Activated T-helper 1 cell treated with anti-CD3 and anti-CD28 coated beads, Interleukin-12 subunit alpha, Interleukin-12 subunit beta, Interleukin-2, Interleukin-4 antibody, amounts not matched to agents 30 ng/mL and 10 ng/mL and 1 ng/mL, durations not matched to agents 14 hours and 24 hours and 36 hours (primary cell): Measurements from ENCODE around the gene SLC9A3. TPM values are rescaled to one million over a fixed set of nuclear protein-coding genes. Genes with fewer than 3 reads are reported as not detected.

Experiments used
- DNase-seq: peaks from one replicate; pipeline ENCODE4 v3.0.0; 2021; ENCODE audit warnings: low spot score
- H3K27ac Mint-ChIP-seq: one replicate; pipeline ENCODE4 v1.8.0; 2021; ENCODE audit warnings: mild to moderate bottlenecking, mixed read lengths
- H3K27me3 Mint-ChIP-seq: one replicate; pipeline ENCODE4 v1.8.0; 2022; ENCODE audit warnings: mild to moderate bottlenecking, moderate library complexity, mixed read lengths; ENCODE audit not compliant: insufficient read depth
- H3K36me3 Mint-ChIP-seq: one replicate; pipeline ENCODE4 v1.8.0; 2021; ENCODE audit warnings: low read depth, mixed read lengths
- H3K4me1 Mint-ChIP-seq: one replicate; pipeline ENCODE4 v1.8.0; 2021; ENCODE audit warnings: low read depth, mixed read lengths
- H3K4me3 Mint-ChIP-seq: one replicate; pipeline ENCODE4 v1.8.0; 2021; ENCODE audit warnings: mild to moderate bottlenecking, moderate library complexity, mixed read lengths
- H3K9me3 Mint-ChIP-seq: one replicate; pipeline ENCODE4 v1.8.0; 2021; ENCODE audit warnings: mixed read lengths
- intact Hi-C: fragments of 100-400 bp; cut with micrococcal nuclease; formaldehyde crosslinking; loops from one replicate; pipeline ENCODE4 v1.15.1; 2024
- total RNA-seq: library from RNA; stranded (reverse); gene quantifications from 2 replicates; pipeline ENCODE4 v1.2.3, GENCODE V29; 2022

Gene SLC9A3
- total RNA-seq, 1 donor from 2014 or later = 3.0 TPM

- intact Hi-C loops = no loop called here
- H3K9me3 Mint-ChIP-seq = no peaks in the 10 kb centered on the region
- H3K4me3 Mint-ChIP-seq = no peak overlapping the region
- no peak for DNase-seq
- peaks cover 2% of the 10 kb centered on the region for H3K36me3 Mint-ChIP-seq
- no peak overlapping the region for H3K27ac Mint-ChIP-seq
- no peaks in the 10 kb centered on the region for H3K27me3 Mint-ChIP-seq
- no peaks in the 10 kb centered on the region for H3K4me1 Mint-ChIP-seq
Observed at GRCh38 chr5:433836-434235, 90.4 kb downstream of the SLC9A3 start.

GRCh38 chr5:432928-433791 is 91.1 kb downstream of the SLC9A3 start:
- Mint-ChIP-seq H3K4me3 (no peak overlapping the region), H3K4me1 (no peaks in the 10 kb centered on the region), H3K27me3 (no peaks in the 10 kb centered on the region), H3K9me3 (no peaks in the 10 kb centered on the region), H3K27ac (no peak overlapping the region), H3K36me3 (peaks cover 2% of the 10 kb centered on the region)
- intact Hi-C loops = loop anchor here (1.0 kb wide), 1 partner anchor 112 kb away; the partner anchor contains the start of gene AHRR
- no peak for DNase-seq

GRCh38 chr5:432201-432927 is 91.9 kb downstream of the SLC9A3 start:
- H3K9me3 Mint-ChIP-seq = no peaks in the 10 kb centered on the region
- peaks cover 6% of the 10 kb centered on the region for H3K36me3 Mint-ChIP-seq
- H3K4me1 Mint-ChIP-seq = no peaks in the 10 kb centered on the region
- peak overlapping the region; percentile 18 for H3K27ac Mint-ChIP-seq
- H3K4me3 Mint-ChIP-seq = no peak overlapping the region
- DNase-seq = no peak
- no peaks in the 10 kb centered on the region for H3K27me3 Mint-ChIP-seq
- intact Hi-C loops = loop anchor here (1.0 kb wide), 1 partner anchor 111 kb away; the partner anchor contains the start of gene AHRR

GRCh38 chr5:431711-432050 is 92.6 kb downstream of the SLC9A3 start:
- Mint-ChIP-seq H3K36me3 (peaks cover 7% of the 10 kb centered on the region), H3K27ac (no peak overlapping the region), H3K9me3 (no peaks in the 10 kb centered on the region), H3K4me1 (no peaks in the 10 kb centered on the region), H3K4me3 (no peak overlapping the region), H3K27me3 (no peaks in the 10 kb centered on the region)
- no peak for DNase-seq
- intact Hi-C loops = loop anchor here (1.0 kb wide), 1 partner anchor 110 kb away; the partner anchor contains the start of gene AHRR

- no peak overlapping the region for H3K4me3 Mint-ChIP-seq
- DNase-seq = peak; percentile 27
Observed at GRCh38 chr5:431001-431710, 93.1 kb downstream of the SLC9A3 start.

GRCh38 chr5:430214-430925 is 93.9 kb downstream of the SLC9A3 start:
- intact Hi-C loops = no loop called here
- no peak overlapping the region for H3K4me3 Mint-ChIP-seq
- no peak overlapping the region for H3K27ac Mint-ChIP-seq
- H3K9me3 Mint-ChIP-seq = no peaks in the 10 kb centered on the region
- peaks cover 14% of the 10 kb centered on the region for H3K36me3 Mint-ChIP-seq
- peaks cover 12% of the 10 kb centered on the region for H3K4me1 Mint-ChIP-seq
- DNase-seq = no peak
- no peaks in the 10 kb centered on the region for H3K27me3 Mint-ChIP-seq

More at GRCh38 chr5:431001-431710, 93.1 kb downstream of the SLC9A3 start:
- Mint-ChIP-seq H3K9me3 (no peaks in the 10 kb centered on the region), H3K27me3 (no peaks in the 10 kb centered on the region), H3K4me1 (peaks cover 4% of the 10 kb centered on the region), H3K27ac (no peak overlapping the region), H3K36me3 (peaks cover 12% of the 10 kb centered on the region)
- intact Hi-C loops = no loop called here

- no peak overlapping the region for H3K27ac Mint-ChIP-seq
- intact Hi-C loops = no loop called here
- DNase-seq = no peak
- no peaks in the 10 kb centered on the region for H3K9me3 Mint-ChIP-seq
- H3K4me1 Mint-ChIP-seq = peaks cover 12% of the 10 kb centered on the region
- peaks cover 14% of the 10 kb centered on the region for H3K36me3 Mint-ChIP-seq
- H3K27me3 Mint-ChIP-seq = no peaks in the 10 kb centered on the region
- no peak overlapping the region for H3K4me3 Mint-ChIP-seq
Observed at GRCh38 chr5:429453-430188, 94.6 kb downstream of the SLC9A3 start.

GRCh38 chr5:428754-429452 is 95.3 kb downstream of the SLC9A3 start:
- Mint-ChIP-seq H3K9me3 (no peaks in the 10 kb centered on the region), H3K4me3 (no peak overlapping the region), H3K27ac (no peak overlapping the region), H3K36me3 (peaks cover 14% of the 10 kb centered on the region), H3K27me3 (no peaks in the 10 kb centered on the region), H3K4me1 (peaks cover 12% of the 10 kb centered on the region)
- DNase-seq = no peak
- intact Hi-C loops = no loop called here

- Mint-ChIP-seq H3K27ac (no peak overlapping the region), H3K36me3 (peaks cover 14% of the 10 kb centered on the region), H3K4me1 (peaks cover 16% of the 10 kb centered on the region), H3K4me3 (no peak overlapping the region), H3K27me3 (no peaks in the 10 kb centered on the region), H3K9me3 (no peaks in the 10 kb centered on the region)
- intact Hi-C loops = no loop called here
- no peak for DNase-seq
Observed at GRCh38 chr5:428219-428618, 96.0 kb downstream of the SLC9A3 start.

GRCh38 chr5:427415-428087 is 96.7 kb downstream of the SLC9A3 start:
- H3K27ac Mint-ChIP-seq = no peak overlapping the region
- H3K4me1 Mint-ChIP-seq = peaks cover 22% of the 10 kb centered on the region
- H3K9me3 Mint-ChIP-seq = no peaks in the 10 kb centered on the region
- intact Hi-C loops = no loop called here
- no peak overlapping the region for H3K4me3 Mint-ChIP-seq
- H3K36me3 Mint-ChIP-seq = peaks cover 14% of the 10 kb centered on the region
- H3K27me3 Mint-ChIP-seq = no peaks in the 10 kb centered on the region
- DNase-seq = no peak

GRCh38 chr5:426392-426976 is 97.8 kb downstream of the SLC9A3 start:
- H3K27ac Mint-ChIP-seq = no peak overlapping the region
- no peak for DNase-seq
- no peaks in the 10 kb centered on the region for H3K9me3 Mint-ChIP-seq
- intact Hi-C loops = no loop called here
- H3K36me3 Mint-ChIP-seq = peaks cover 15% of the 10 kb centered on the region
- H3K4me3 Mint-ChIP-seq = no peak overlapping the region
- no peaks in the 10 kb centered on the region for H3K27me3 Mint-ChIP-seq
- peaks cover 22% of the 10 kb centered on the region for H3K4me1 Mint-ChIP-seq
